Endothelial cell of umbilical vein (primary cell): Measurements from ENCODE around the gene IKZF5. TPM values are rescaled to one million over a fixed set of nuclear protein-coding genes. Genes with fewer than 3 reads are reported as not detected.

ENCODE experiments used
- BruUV-seq: library from RNA; stranded (reverse); fragments of 400-500 nt; replicated peaks from 2 replicates; lab custom pipeline; 2021; lab: Mats Ljungman, UMichigan
- CTCF ChIA-PET: fragments of 300-600, 350-600 bp; sonication (Branson Sonifier 250); formaldehyde crosslinking; loops from one replicate; lab custom pipeline; 2021; ENCODE audit warnings: antibody characterized with exemption, inconsistent platforms; lab: Charles Lee
- POLR2A ChIA-PET: fragments of 300-600, 350-600 bp; sonication (Branson Sonifier 250); formaldehyde crosslinking; loops from one replicate; lab custom pipeline; 2021; ENCODE audit warnings: antibody characterized with exemption, inconsistent platforms; lab: Charles Lee
- DNase-seq: peaks from one replicate; pipeline ENCODE4 v3.0.0-alpha.2; 2011; ENCODE audit warnings: low read depth, low spot score
- FAIRE-seq: peaks from 2 replicates; lab custom pipeline; 2011; peaks lifted over from hg19 to GRCh38; lab: Jason Lieb, UNC
- H2AFZ ChIP-seq: 2 replicates; pipeline ENCODE4 v1.6.0; 2012; ENCODE audit warnings: low read depth, low read length, control low read depth, inconsistent platforms
- H3K27ac ChIP-seq: 2 replicates; pipeline ENCODE4 v1.5.1; 2011; ENCODE audit warnings: low read depth, mild to moderate bottlenecking, control low read depth, low read length, moderate library complexity; ENCODE audit not compliant: insufficient read depth
- H3K27me3 ChIP-seq, 2 experiments: 2 replicates each; pipeline versions ENCODE4 v1.6.0 to v1.6.1; 2011; ENCODE audit warnings: low read length in 2 of 2, mixed read lengths in 1 of 2; ENCODE audit not compliant: control insufficient read depth in 2 of 2, insufficient read depth in 2 of 2
- H3K36me3 ChIP-seq, 2 experiments: 2 replicates in 1 of 2; 3 replicates in 1 of 2; pipeline ENCODE4 v1.5.1; 2011; ENCODE audit warnings: low read length in 2 of 2, mild to moderate bottlenecking in 1 of 2, moderate library complexity in 1 of 2; ENCODE audit not compliant: control insufficient read depth in 2 of 2, insufficient read depth in 2 of 2; ENCODE audit errors: extremely low read depth in 1 of 2
- H3K4me1 ChIP-seq: 3 replicates; pipeline ENCODE4 v1.5.1; 2011; ENCODE audit warnings: mild to moderate bottlenecking, low read length; ENCODE audit not compliant: control insufficient read depth, insufficient read depth; ENCODE audit errors: extremely low read depth
- H3K4me2 ChIP-seq: 2 replicates; pipeline ENCODE4 v1.6.1; 2011; ENCODE audit warnings: low read length, control low read depth, mixed read lengths; ENCODE audit not compliant: insufficient read depth
- H3K4me3 ChIP-seq, 3 experiments: fragments of 200-600 bp in 1 of 3; sonication (generic), shearing (Covaris generic) in 1 of 3; replicated peaks in 1 of 3; 2 replicates each; pipeline ENCODE4 v1.5.1; 2011 to 2016; ENCODE audit warnings: control low read depth in 3 of 3, low read length in 3 of 3, mild to moderate bottlenecking in 2 of 3, inconsistent platforms in 1 of 3, low read depth in 1 of 3, moderate library complexity in 1 of 3; ENCODE audit not compliant: insufficient read depth in 1 of 3
- H3K79me2 ChIP-seq: 2 replicates; pipeline ENCODE4 v1.6.0; 2012; ENCODE audit warnings: low read length, inconsistent platforms; ENCODE audit not compliant: control insufficient read depth, insufficient read depth
- H3K9ac ChIP-seq: replicated peaks from 2 replicates; pipeline ENCODE3; 2011; ENCODE audit warnings: low read length, control low read depth; ENCODE audit not compliant: insufficient read depth; ENCODE audit errors: extremely low read depth
- H3K9me1 ChIP-seq: replicated peaks from 3 replicates; pipeline ENCODE4 v1.6.0; 2011; ENCODE audit warnings: mild to moderate bottlenecking, low read length; ENCODE audit not compliant: control insufficient read depth, insufficient read depth; ENCODE audit errors: extremely low read depth
- H3K9me3 ChIP-seq: replicated peaks from 2 replicates; pipeline ENCODE4 v1.5.1; 2012; ENCODE audit warnings: low read length, inconsistent platforms; ENCODE audit not compliant: control insufficient read depth, insufficient read depth
- H4K20me1 ChIP-seq: replicated peaks from 2 replicates; pipeline ENCODE3; 2011; ENCODE audit warnings: mild to moderate bottlenecking, low read length; ENCODE audit not compliant: control insufficient read depth, insufficient read depth; ENCODE audit errors: extremely low read depth
- EZH2 ChIP-seq: IDR thresholded peaks from 2 replicates; pipeline ENCODE4 v1.6.1; 2012; ENCODE audit warnings: borderline replicate concordance, low read depth, mild to moderate bottlenecking, moderate library complexity, low read length, inconsistent platforms; ENCODE audit not compliant: severe bottlenecking
- FOS ChIP-seq: IDR thresholded peaks from 2 replicates; pipeline ENCODE4 v1.6.1; 2011; ENCODE audit warnings: mild to moderate bottlenecking, low read length, moderate library complexity, borderline replicate concordance; ENCODE audit not compliant: insufficient read depth
- GATA2 ChIP-seq: IDR thresholded peaks from 2 replicates; pipeline ENCODE4 v1.7.0; 2011; ENCODE audit warnings: low read depth, mild to moderate bottlenecking, moderate library complexity, mixed read lengths, low read length; ENCODE audit not compliant: insufficient read length, insufficient read depth
- MAX ChIP-seq: IDR thresholded peaks from 2 replicates; pipeline ENCODE4 v1.6.1; 2011; ENCODE audit not compliant: insufficient read depth, insufficient read length
- POLR2A ChIP-seq: IDR thresholded peaks from 2 replicates; pipeline ENCODE4 v1.6.1; 2012; ENCODE audit warnings: low read depth, mild to moderate bottlenecking, control low read depth, low read length
- POLR2AphosphoS5 ChIP-seq: IDR thresholded peaks from 2 replicates; pipeline ENCODE4 v1.6.1; 2012; ENCODE audit warnings: low read depth, mild to moderate bottlenecking, control low read depth, low read length, moderate library complexity; ENCODE audit not compliant: insufficient read depth
- dilution Hi-C: fragments of 300-500 bp; cut with MboI; formaldehyde crosslinking; loops from one replicate; pipeline ENCODE4 v1.15.0; 2019; ENCODE audit warnings: low sequenced_read_pairs; ENCODE audit not compliant: extremely low pct_ligation_motif_present
- intact Hi-C: fragments of 100-400 bp; cut with micrococcal nuclease; formaldehyde crosslinking; loops from one replicate; pipeline ENCODE4 v1.10.0; 2022
- polyA plus RNA-seq, 4 experiments: library from polyadenylated mRNA; depleted of rRNA in 3 of 4; stranded (reverse) in 3 of 4; unstranded in 1 of 4; fragments of >200 nt; gene quantifications; 2 replicates each; pipeline versions ENCODE4 v1.2.1 to v1.2.3, GENCODE V29; 2011 to 2012; ENCODE audit warnings: missing spikeins in 1 of 4
- total RNA-seq: library from RNA; stranded (reverse); gene quantifications from 2 replicates; pipeline ENCODE4 v1.2.3, GENCODE V29; 2021
- TF ChIP-seq, protein P1 (sequence below), 2 donors: IDR thresholded peaks; 1 replicate in 1 of 2; 2 replicates in 1 of 2; pipeline ENCODE4 v1.5.1; 2011; ENCODE audit warnings: low read length in 2 of 2, mild to moderate bottlenecking in 2 of 2, moderate library complexity in 2 of 2, control low read depth in 1 of 2, inconsistent platforms in 1 of 2, low read depth in 1 of 2; ENCODE audit not compliant: insufficient read depth in 1 of 2; ENCODE audit errors: extremely low read depth in 1 of 2

Gene IKZF5
- total and polyA plus RNA-seq, 2 donors (not counting 3 experiments of a cell fraction or from before 2014, with no cell fraction given) = 7.1 to 10.3 TPM

DNA sequence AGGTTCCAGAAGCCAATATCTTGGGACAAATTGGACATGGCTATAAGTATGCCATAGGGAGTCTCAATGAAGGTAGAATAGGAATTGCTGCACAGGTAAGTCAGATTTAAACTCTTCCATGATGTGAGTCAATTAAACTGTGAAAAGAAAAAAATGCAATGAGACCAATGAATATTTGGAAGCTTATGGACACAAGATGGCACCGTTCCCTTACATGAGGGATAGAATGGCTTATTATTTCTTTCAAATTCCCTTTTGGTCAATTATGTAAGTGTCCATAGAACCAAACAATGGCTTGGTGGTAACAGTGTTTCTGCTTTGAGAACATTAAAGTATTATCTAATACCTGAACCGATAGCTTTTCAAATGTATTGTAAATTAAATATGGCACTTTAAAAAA is 35.8 kb upstream of the IKZF5 start:
- Histone ChIP-seq H3K9ac (no peak overlapping the region), H3K4me1 (no peaks in the 10 kb centered on the region), H3K36me3 (no peaks in the 10 kb centered on the region), H3K27ac (no peak overlapping the region), H3K9me1 (no peaks in the 10 kb centered on the region), H4K20me1 (no peaks in the 10 kb centered on the region), H3K27me3 (no peaks in the 10 kb centered on the region), H3K4me3 (no peak overlapping the region), H2AFZ (no peak overlapping the region), H3K9me3 (no peaks in the 10 kb centered on the region), H3K4me2 (no peak overlapping the region), H3K79me2 (no peaks in the 10 kb centered on the region)
- TF ChIP-seq, protein P1, sequence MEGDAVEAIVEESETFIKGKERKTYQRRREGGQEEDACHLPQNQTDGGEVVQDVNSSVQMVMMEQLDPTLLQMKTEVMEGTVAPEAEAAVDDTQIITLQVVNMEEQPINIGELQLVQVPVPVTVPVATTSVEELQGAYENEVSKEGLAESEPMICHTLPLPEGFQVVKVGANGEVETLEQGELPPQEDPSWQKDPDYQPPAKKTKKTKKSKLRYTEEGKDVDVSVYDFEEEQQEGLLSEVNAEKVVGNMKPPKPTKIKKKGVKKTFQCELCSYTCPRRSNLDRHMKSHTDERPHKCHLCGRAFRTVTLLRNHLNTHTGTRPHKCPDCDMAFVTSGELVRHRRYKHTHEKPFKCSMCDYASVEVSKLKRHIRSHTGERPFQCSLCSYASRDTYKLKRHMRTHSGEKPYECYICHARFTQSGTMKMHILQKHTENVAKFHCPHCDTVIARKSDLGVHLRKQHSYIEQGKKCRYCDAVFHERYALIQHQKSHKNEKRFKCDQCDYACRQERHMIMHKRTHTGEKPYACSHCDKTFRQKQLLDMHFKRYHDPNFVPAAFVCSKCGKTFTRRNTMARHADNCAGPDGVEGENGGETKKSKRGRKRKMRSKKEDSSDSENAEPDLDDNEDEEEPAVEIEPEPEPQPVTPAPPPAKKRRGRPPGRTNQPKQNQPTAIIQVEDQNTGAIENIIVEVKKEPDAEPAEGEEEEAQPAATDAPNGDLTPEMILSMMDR (IDR thresholded peaks at IDR 0.05; ENCODE audit: extremely low read depth in 1 of 2, insufficient read depth in 1 of 2, low read depth in 1 of 2, low read length in 2 of 2) = no peak
- TF ChIP-seq POLR2AphosphoS5 (no peak), GATA2 (no peak), FOS (no peak), POLR2A (no peak), MAX (no peak), EZH2 (no peak)
- ChIA-PET POLR2A (no interaction called here), CTCF (interaction anchor here (0.9 to 2.7 kb wide), 4 partner anchors 23 to 514 kb away, joined by 3 to 11 read pairs (median 6); no protein-coding TSS in a partner anchor)
- intact Hi-C loops (loop anchor here (1.0 kb wide), 1 partner anchor 89 kb away; no protein-coding TSS in a partner anchor), dilution Hi-C loops (no loop called here)
- FAIRE-seq (peak; percentile 52), DNase-seq (peak; percentile 18)
- no TSS peak for BruUV-seq
